SK-N-SH treated with all-trans-retinoic acid at 6 μM for 48 hours (cell line): ENCODE measurements around the gene FICD.

ENCODE experiments used
- ATAC-seq: fragments of 200-7000 bp; cut with Tn5 transposase; 3 replicates; pipeline ENCODE4 v1.9.1; 2020; ENCODE audit warnings: mild to moderate bottlenecking, moderate library complexity
- ARNTL ChIP-seq: fragments of 450-650 bp; formaldehyde crosslinking; IDR thresholded peaks from 2 replicates; pipeline ENCODE4 v1.5.0; 2020; ENCODE audit warnings: low read depth, mild to moderate bottlenecking, moderate library complexity, borderline replicate concordance
- CSDC2 ChIP-seq: fragments of 250-450 bp; sonication (Bioruptor Pico); IDR thresholded peaks from 2 replicates; pipeline ENCODE4 v1.5.0; 2020; ENCODE audit warnings: mild to moderate bottlenecking, moderate library complexity
- CSRNP3 ChIP-seq: fragments of 250-450 bp; sonication (Bioruptor Pico); IDR thresholded peaks from 2 replicates; pipeline ENCODE4 v1.5.1; 2021; ENCODE audit warnings: mild to moderate bottlenecking, moderate library complexity
- ESRRG ChIP-seq: fragments of 250-450 bp; sonication (Bioruptor Pico); IDR thresholded peaks from 2 replicates; pipeline ENCODE4 v1.6.1; 2021; ENCODE audit warnings: mild to moderate bottlenecking
- GLIS3 ChIP-seq: fragments of 250-450 bp; sonication (Bioruptor Pico); IDR thresholded peaks from 2 replicates; pipeline ENCODE4 v1.5.0; 2020; ENCODE audit warnings: mild to moderate bottlenecking, moderate library complexity
- ISL1 ChIP-seq: fragments of 250-450 bp; sonication (Bioruptor Pico); IDR thresholded peaks from 2 replicates; pipeline ENCODE4 v2.1.2; 2022; ENCODE audit warnings: mild to moderate bottlenecking, moderate library complexity
- PPARA ChIP-seq: fragments of 250-450 bp; sonication (Bioruptor Pico); IDR thresholded peaks from 2 replicates; pipeline ENCODE4 v1.5.0; 2020; ENCODE audit warnings: mild to moderate bottlenecking, borderline replicate concordance
- RARB ChIP-seq: fragments of 250-450 bp; sonication (Bioruptor Pico); IDR thresholded peaks from 2 replicates; pipeline ENCODE4 v1.8.0; 2021; ENCODE audit warnings: mild to moderate bottlenecking, moderate library complexity
- TSHZ2 ChIP-seq: fragments of 250-450 bp; sonication (Bioruptor Pico); IDR thresholded peaks from 2 replicates; pipeline ENCODE4 v1.5.0; 2020; ENCODE audit warnings: mild to moderate bottlenecking, moderate library complexity
- ZC3H10 ChIP-seq: fragments of 250-450 bp; sonication (Bioruptor Pico); IDR thresholded peaks from 2 replicates; pipeline ENCODE4 v1.5.1; 2021; ENCODE audit warnings: mild to moderate bottlenecking, moderate library complexity
- ZFP3 ChIP-seq: fragments of 250-450 bp; sonication (Bioruptor Pico); IDR thresholded peaks from 2 replicates; pipeline ENCODE4 v1.5.0; 2020; ENCODE audit warnings: mild to moderate bottlenecking, moderate library complexity
- ZFP30 ChIP-seq: fragments of 450-650 bp; formaldehyde crosslinking; IDR thresholded peaks from 2 replicates; pipeline ENCODE4 v1.5.0; 2022; ENCODE audit warnings: mild to moderate bottlenecking, moderate library complexity
- ZNF565 ChIP-seq: fragments of 450-650 bp; formaldehyde crosslinking; conservative IDR thresholded peaks from 2 replicates; pipeline ENCODE4 v1.5.0; 2020; ENCODE audit warnings: low read depth, mild to moderate bottlenecking, moderate library complexity
- ZNF70 ChIP-seq: fragments of 450-650 bp; formaldehyde crosslinking; IDR thresholded peaks from 2 replicates; pipeline ENCODE4 v1.5.0; 2020; ENCODE audit warnings: mild to moderate bottlenecking, moderate library complexity
- ZNF8 ChIP-seq: fragments of 450-650 bp; formaldehyde crosslinking; IDR thresholded peaks from 2 replicates; pipeline ENCODE4 v1.5.0; 2020; ENCODE audit warnings: mild to moderate bottlenecking, moderate library complexity
- TF ChIP-seq, protein P1 (sequence below): fragments of 250-450 bp; sonication (Bioruptor Pico); IDR thresholded peaks from 2 replicates; pipeline ENCODE4 v1.8.0; 2021; ENCODE audit warnings: low read depth, mild to moderate bottlenecking, moderate library complexity, borderline replicate concordance
- TF ChIP-seq, protein P2 (sequence below): fragments of 250-450 bp; sonication (Bioruptor Pico); IDR thresholded peaks from 2 replicates; pipeline ENCODE4 v1.5.1; 2020; ENCODE audit warnings: low read depth, mild to moderate bottlenecking, moderate library complexity
- TF ChIP-seq, protein P3 (sequence below): fragments of 250-450 bp; sonication (Bioruptor Pico); IDR thresholded peaks from 2 replicates; pipeline ENCODE4 v1.8.0; 2020; ENCODE audit warnings: mild to moderate bottlenecking, moderate library complexity, borderline replicate concordance

Gene FICD

GRCh38 chr12:108514973-108515814 lies at the start of gene FICD:
Gene FICD, plus strand, starts transcription at chr12:108515277. Its CDS starts 1,696 bp downstream, at chr12:108516973.
- peak; percentile 93 for ATAC-seq
- TF ChIP-seq, protein P1, sequence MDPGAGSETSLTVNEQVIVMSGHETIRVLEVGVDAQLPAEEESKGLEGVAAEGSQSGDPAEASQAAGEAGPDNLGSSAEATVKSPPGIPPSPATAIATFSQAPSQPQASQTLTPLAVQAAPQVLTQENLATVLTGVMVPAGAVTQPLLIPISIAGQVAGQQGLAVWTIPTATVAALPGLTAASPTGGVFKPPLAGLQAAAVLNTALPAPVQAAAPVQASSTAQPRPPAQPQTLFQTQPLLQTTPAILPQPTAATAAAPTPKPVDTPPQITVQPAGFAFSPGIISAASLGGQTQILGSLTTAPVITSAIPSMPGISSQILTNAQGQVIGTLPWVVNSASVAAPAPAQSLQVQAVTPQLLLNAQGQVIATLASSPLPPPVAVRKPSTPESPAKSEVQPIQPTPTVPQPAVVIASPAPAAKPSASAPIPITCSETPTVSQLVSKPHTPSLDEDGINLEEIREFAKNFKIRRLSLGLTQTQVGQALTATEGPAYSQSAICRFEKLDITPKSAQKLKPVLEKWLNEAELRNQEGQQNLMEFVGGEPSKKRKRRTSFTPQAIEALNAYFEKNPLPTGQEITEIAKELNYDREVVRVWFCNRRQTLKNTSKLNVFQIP (CRISPR knock-in tag) = no peak
- TF ChIP-seq ZFP3 (CRISPR knock-in tag) = no peak
- TF ChIP-seq CSRNP3 = no peak
- TF ChIP-seq ZC3H10 (CRISPR knock-in tag) = no peak
- TF ChIP-seq, all 23 proteins: peak for 0

GRCh38 chr12:108465417-108465816 lies 49.7 kb upstream of the FICD start:
- TF ChIP-seq CSDC2 (no peak), ZC3H10 (CRISPR knock-in tag) (no peak), TSHZ2 (CRISPR knock-in tag) (no peak), GLIS3 (CRISPR knock-in tag) (no peak), ESRRG (CRISPR knock-in tag) (no peak), ZNF70 (CRISPR knock-in tag) (no peak), RARB (CRISPR knock-in tag) (no peak), ISL1 (no peak), ARNTL (no peak), CSRNP3 (no peak), ZNF8 (CRISPR knock-in tag) (no peak)
- TF ChIP-seq, protein P2, sequence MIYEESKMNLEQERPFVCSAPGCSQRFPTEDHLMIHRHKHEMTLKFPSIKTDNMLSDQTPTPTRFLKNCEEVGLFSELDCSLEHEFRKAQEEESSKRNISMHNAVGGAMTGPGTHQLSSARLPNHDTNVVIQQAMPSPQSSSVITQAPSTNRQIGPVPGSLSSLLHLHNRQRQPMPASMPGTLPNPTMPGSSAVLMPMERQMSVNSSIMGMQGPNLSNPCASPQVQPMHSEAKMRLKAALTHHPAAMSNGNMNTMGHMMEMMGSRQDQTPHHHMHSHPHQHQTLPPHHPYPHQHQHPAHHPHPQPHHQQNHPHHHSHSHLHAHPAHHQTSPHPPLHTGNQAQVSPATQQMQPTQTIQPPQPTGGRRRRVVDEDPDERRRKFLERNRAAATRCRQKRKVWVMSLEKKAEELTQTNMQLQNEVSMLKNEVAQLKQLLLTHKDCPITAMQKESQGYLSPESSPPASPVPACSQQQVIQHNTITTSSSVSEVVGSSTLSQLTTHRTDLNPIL = no peak
- TF ChIP-seq, protein P3, sequence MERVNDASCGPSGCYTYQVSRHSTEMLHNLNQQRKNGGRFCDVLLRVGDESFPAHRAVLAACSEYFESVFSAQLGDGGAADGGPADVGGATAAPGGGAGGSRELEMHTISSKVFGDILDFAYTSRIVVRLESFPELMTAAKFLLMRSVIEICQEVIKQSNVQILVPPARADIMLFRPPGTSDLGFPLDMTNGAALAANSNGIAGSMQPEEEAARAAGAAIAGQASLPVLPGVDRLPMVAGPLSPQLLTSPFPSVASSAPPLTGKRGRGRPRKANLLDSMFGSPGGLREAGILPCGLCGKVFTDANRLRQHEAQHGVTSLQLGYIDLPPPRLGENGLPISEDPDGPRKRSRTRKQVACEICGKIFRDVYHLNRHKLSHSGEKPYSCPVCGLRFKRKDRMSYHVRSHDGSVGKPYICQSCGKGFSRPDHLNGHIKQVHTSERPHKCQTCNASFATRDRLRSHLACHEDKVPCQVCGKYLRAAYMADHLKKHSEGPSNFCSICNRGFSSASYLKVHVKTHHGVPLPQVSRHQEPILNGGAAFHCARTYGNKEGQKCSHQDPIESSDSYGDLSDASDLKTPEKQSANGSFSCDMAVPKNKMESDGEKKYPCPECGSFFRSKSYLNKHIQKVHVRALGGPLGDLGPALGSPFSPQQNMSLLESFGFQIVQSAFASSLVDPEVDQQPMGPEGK = no peak

DNA sequence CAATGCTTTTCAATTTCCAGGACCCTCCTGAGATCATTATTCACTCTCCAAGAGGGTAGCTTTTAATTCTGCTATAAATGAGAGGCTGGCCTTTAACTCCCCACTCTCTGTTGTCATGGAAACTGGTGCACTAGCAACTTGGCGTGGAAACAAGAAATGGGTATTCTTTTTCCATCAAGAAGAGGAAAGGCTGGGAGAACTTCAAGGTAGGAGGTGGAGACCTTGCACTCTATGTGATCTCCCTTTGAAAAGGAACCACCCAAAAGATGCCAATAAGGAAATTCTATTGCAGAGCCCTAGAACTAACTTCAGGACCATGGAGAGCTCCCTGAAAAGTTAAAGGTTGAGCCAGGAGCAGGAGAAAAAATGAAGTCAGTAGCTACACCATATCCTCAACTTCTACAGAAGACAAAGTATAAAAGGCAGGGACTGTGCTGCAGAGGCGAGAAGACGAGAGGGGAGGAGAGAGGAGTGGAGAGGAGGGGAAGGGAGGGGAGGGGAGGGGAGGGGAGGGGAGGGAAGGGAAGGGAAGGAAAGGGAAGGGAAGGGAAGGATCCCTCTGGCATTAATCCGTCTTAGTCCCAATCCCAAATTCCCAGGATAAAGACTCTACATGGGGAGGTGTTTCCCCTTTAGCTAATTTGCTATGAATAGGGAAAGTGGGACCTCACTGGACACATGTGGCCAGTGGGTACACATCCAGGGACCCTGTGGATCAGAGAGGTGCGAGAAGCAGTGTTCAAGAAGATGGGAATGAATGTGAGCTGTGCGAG lies 46.7 kb upstream of the FICD start:
- ATAC-seq = no peak
- TF ChIP-seq ZFP30 (CRISPR knock-in tag) = no peak
- TF ChIP-seq, protein P2 = no peak
- no peak for TF ChIP-seq CSDC2
- no peak for TF ChIP-seq ESRRG (CRISPR knock-in tag)
- no peak for TF ChIP-seq ZFP3 (CRISPR knock-in tag)
- TF ChIP-seq CSRNP3 = no peak
- TF ChIP-seq, protein P3 = no peak
- no peak for TF ChIP-seq RARB (CRISPR knock-in tag)
- no peak for TF ChIP-seq ZC3H10 (CRISPR knock-in tag)
- TF ChIP-seq ZNF565 (CRISPR knock-in tag) = no peak
- TF ChIP-seq GLIS3 (CRISPR knock-in tag) = no peak
- no peak for TF ChIP-seq ZNF8 (CRISPR knock-in tag)
- no peak for TF ChIP-seq ARNTL
- TF ChIP-seq PPARA (CRISPR knock-in tag) = no peak

More at GRCh38 chr12:108465417-108465816, 49.7 kb upstream of the FICD start:
- no peak for ATAC-seq
